Measurements from ENCODE around the gene SCG3.

Gene SCG3

GRCh38 chr15:51678096-51678495 is 3.2 kb upstream of the SCG3 start:
- DNase-seq (ENCODE audit: low spot score), result no peak

- DNase-seq (ENCODE audit: low spot score), result no peak
Observed at GRCh38 chr15:51680321-51680720, 982 bp upstream of the SCG3 start.

- no peak for DNase-seq (ENCODE audit: low spot score)
Observed at GRCh38 chr15:51687565-51687964, 6.3 kb downstream of the SCG3 start.

GRCh38 chr15:51688863-51689262 is 7.6 kb downstream of the SCG3 start:
- DNase-seq (ENCODE audit: low spot score), result no peak

GRCh38 chr15:51692154-51692553 is 10.9 kb downstream of the SCG3 start:
- no peak for DNase-seq (ENCODE audit: low spot score)

GRCh38 chr15:51696566-51696965 is 15.3 kb downstream of the SCG3 start:
- DNase-seq (ENCODE audit: low spot score), result no peak

GRCh38 chr15:51697163-51697562 is 15.9 kb downstream of the SCG3 start:
- DNase-seq (ENCODE audit: low spot score), result no peak

GRCh38 chr15:51699373-51699772 is 18.1 kb downstream of the SCG3 start:
- DNase-seq (ENCODE audit: low spot score), result no peak

GRCh38 chr15:51702710-51703109 is 21.4 kb downstream of the SCG3 start:
- DNase-seq (ENCODE audit: low spot score), result no peak

- no peak for DNase-seq (ENCODE audit: low spot score)
Observed at GRCh38 chr15:51706291-51706690, 25.0 kb downstream of the SCG3 start.

- DNase-seq (ENCODE audit: low spot score), result no peak
Observed at GRCh38 chr15:51706926-51707608, 25.8 kb downstream of the SCG3 start.

GRCh38 chr15:51708013-51708412 is 26.7 kb downstream of the SCG3 start:
- no peak for DNase-seq (ENCODE audit: low spot score)

- no peak for DNase-seq (ENCODE audit: low spot score)
Observed at GRCh38 chr15:51709031-51709430, 27.7 kb downstream of the SCG3 start.

GRCh38 chr15:51714162-51714561 is 32.9 kb downstream of the SCG3 start:
- no peak for DNase-seq (ENCODE audit: low spot score)

- no peak for DNase-seq (ENCODE audit: low spot score)
Observed at GRCh38 chr15:51714911-51715310, 33.6 kb downstream of the SCG3 start.

- no peak for DNase-seq (ENCODE audit: low spot score)
Observed at GRCh38 chr15:51718219-51718618, 36.9 kb downstream of the SCG3 start.

GRCh38 chr15:51718746-51719145 is 37.4 kb downstream of the SCG3 start:
- no peak for DNase-seq (ENCODE audit: low spot score)

GRCh38 chr15:51720201-51720995 is 39.1 kb downstream of the SCG3 start:
- DNase-seq (ENCODE audit: low spot score), result no peak

- no peak for DNase-seq (ENCODE audit: low spot score)
Observed at GRCh38 chr15:51721199-51721960, 40.1 kb downstream of the SCG3 start.

GRCh38 chr15:51724199-51724598 is 42.9 kb downstream of the SCG3 start:
- no peak for DNase-seq (ENCODE audit: low spot score)

GRCh38 chr15:51724673-51725072 is 43.4 kb downstream of the SCG3 start:
- DNase-seq (ENCODE audit: low spot score), result no peak

- DNase-seq (ENCODE audit: low spot score), result no peak
Observed at GRCh38 chr15:51726302-51727073, 45.2 kb downstream of the SCG3 start.

All from activated CD4-positive, alpha-beta T cell treated with anti-CD3 and anti-CD28 coated beads, Interleukin-2, Interleukin-4, amounts not matched to agents 100 ng/mL and 50 ng/mL, durations not matched to agents 16 hours and 8 hours (primary cell).